Measurements from ENCODE around the gene ADAM12.

- TF ChIP-seq CTCF (IDR thresholded peaks at IDR 0.05; ENCODE audit: low read depth, low read length, missing input control), result no peak
- no peak for TF ChIP-seq REST (IDR thresholded peaks at IDR 0.05)
- no peak for TF ChIP-seq GABPA (IDR thresholded peaks at IDR 0.05 in 1 of 2, conservative IDR thresholded peaks at IDR 0.05 in 1 of 2)
- no peak for TF ChIP-seq ATF3 (IDR thresholded peaks at IDR 0.05)
- TF ChIP-seq SP1 (IDR thresholded peaks at IDR 0.05), result no peak
- TF ChIP-seq ZBTB33 (IDR thresholded peaks at IDR 0.05), result no peak
- TF ChIP-seq MAX (IDR thresholded peaks at IDR 0.05), result no peak
- no peak for TF ChIP-seq RXRA (IDR thresholded peaks at IDR 0.05)
- no peak for TF ChIP-seq JUND (IDR thresholded peaks at IDR 0.05)
- no peak for TF ChIP-seq EGR1 (IDR thresholded peaks at IDR 0.05; ENCODE audit: low read depth in 2 of 2)
Observed at GRCh38 chr10:126207313-126207771, 180.9 kb downstream of the ADAM12 start.

All from liver (tissue), 3 donors.